Smooth muscle cell (in vitro differentiated cells): Measurements from ENCODE around the gene RNF40. TPM values are rescaled to one million over a fixed set of nuclear protein-coding genes. Genes with fewer than 3 reads are reported as not detected.

Experiments used
- DNase-seq: peaks from one replicate; lab custom pipeline; 2025; ENCODE audit not compliant: unreplicated experiment; lab: John Stamatoyannopoulos, UW
- H2AFZ ChIP-seq: fragments of 200-600 bp; sonication (generic); 2 replicates; pipeline ENCODE4 v1.6.0; 2016; ENCODE audit warnings: antibody characterized with exemption, low read depth, mild to moderate bottlenecking
- H3F3A ChIP-seq: fragments of 200-600 bp; sonication (generic); 2 replicates; pipeline ENCODE4 v1.6.0; 2017; ENCODE audit warnings: antibody characterized with exemption, low read depth
- H3K27ac ChIP-seq: fragments of 200-600 bp; sonication (generic); 2 replicates; pipeline ENCODE4 v1.5.1; 2016; ENCODE audit warnings: low read depth, mild to moderate bottlenecking
- H3K27me3 ChIP-seq: fragments of 200-600 bp; sonication (generic); 2 replicates; pipeline ENCODE4 v1.6.1; 2016; ENCODE audit warnings: low read depth, mild to moderate bottlenecking
- H3K36me3 ChIP-seq: fragments of 200-600 bp; sonication (generic); 2 replicates; pipeline ENCODE4 v1.5.1; 2016; ENCODE audit warnings: low read depth
- H3K4me1 ChIP-seq: fragments of 200-600 bp; sonication (generic); 2 replicates; pipeline ENCODE4 v1.5.1; 2016; ENCODE audit warnings: low read depth
- H3K4me2 ChIP-seq: fragments of 200-600 bp; sonication (generic); 2 replicates; pipeline ENCODE4 v1.6.0; 2016; ENCODE audit warnings: mild to moderate bottlenecking
- H3K4me3 ChIP-seq: fragments of 200-600 bp; sonication (generic); 2 replicates; pipeline ENCODE4 v1.5.1; 2016; ENCODE audit warnings: mild to moderate bottlenecking
- H3K79me2 ChIP-seq: fragments of 200-600 bp; sonication (generic); 2 replicates; pipeline ENCODE4 v1.6.0; 2016; ENCODE audit warnings: low read depth, mild to moderate bottlenecking
- H3K9ac ChIP-seq: fragments of 200-600 bp; sonication (generic); 2 replicates; pipeline ENCODE4 v1.6.0; 2016; ENCODE audit warnings: low read depth
- H3K9me3 ChIP-seq: fragments of 200-600 bp; sonication (generic); replicated peaks from 2 replicates; pipeline ENCODE4 v1.5.1; 2016; ENCODE audit warnings: low read depth
- H4K20me1 ChIP-seq: fragments of 200-600 bp; sonication (generic); 2 replicates; pipeline ENCODE4 v1.6.0; 2016; ENCODE audit warnings: low read depth
- WGBS: methylation state at CpG from one replicate; pipeline ENCODE4 v1.1.7; 2016; ENCODE audit warnings: low lambda C conversion rate; 5-methylcytosine and 5-hydroxymethylcytosine counted together
- polyA plus RNA-seq: library from polyadenylated mRNA; unstranded; fragments of >200 nt; fragmentation: Nextera tagmentation; extraction: Ambion mirVana; gene quantifications from 2 replicates; pipeline ENCODE4 v1.2.1, GENCODE V29; 2016
- total RNA-seq: library from RNA; depleted of rRNA; stranded (reverse); fragments of >200 nt; gene quantifications from 2 replicates; pipeline ENCODE4 v1.2.3, GENCODE V29; 2014
- TF ChIP-seq, protein P1 (sequence below): fragments of 200-600 bp; sonication (generic); IDR thresholded peaks from 2 replicates; pipeline ENCODE4 v1.5.1; 2017; ENCODE audit warnings: borderline replicate concordance, mild to moderate bottlenecking, antibody characterized with exemption; ENCODE audit not compliant: insufficient read depth, poor library complexity, severe bottlenecking

Gene RNF40
- 66.1 and 73.0 TPM in 2 replicates for total RNA-seq
- 92.5 and 107 TPM in 2 replicates for polyA plus RNA-seq

GRCh38 chr16:30761928-30762902, at the start of gene RNF40, which contains the start of gene CFAP119:
TSS of gene RNF40 (plus strand) at chr16:30762322. CDS start at chr16:30762546, 224 bp downstream.
TSS of gene CFAP119 (minus strand) at chr16:30762062. CDS start at chr16:30761748, 314 bp downstream.
- Histone ChIP-seq H3K4me3 (peak within 1 kb of the TSS; percentile 65), H3K4me1 (peaks cover 17% of the 10 kb centered on the region), H4K20me1 (peaks cover 8% of the 10 kb centered on the region), H3K9ac (peak within 1 kb of the TSS; percentile 89), H3K27me3 (no peaks in the 10 kb centered on the region), H3K27ac (peak within 1 kb of the TSS; percentile 85), H3K4me2 (peak within 1 kb of the TSS; percentile 90), H2AFZ (peak within 1 kb of the TSS; percentile 28), H3K36me3 (peaks cover 6% of the 10 kb centered on the region), H3K79me2 (peaks cover 31% of the 10 kb centered on the region), H3F3A (peaks cover 8% of the 10 kb centered on the region), H3K9me3 (no peaks in the 10 kb centered on the region)
- TF ChIP-seq, protein P1, sequence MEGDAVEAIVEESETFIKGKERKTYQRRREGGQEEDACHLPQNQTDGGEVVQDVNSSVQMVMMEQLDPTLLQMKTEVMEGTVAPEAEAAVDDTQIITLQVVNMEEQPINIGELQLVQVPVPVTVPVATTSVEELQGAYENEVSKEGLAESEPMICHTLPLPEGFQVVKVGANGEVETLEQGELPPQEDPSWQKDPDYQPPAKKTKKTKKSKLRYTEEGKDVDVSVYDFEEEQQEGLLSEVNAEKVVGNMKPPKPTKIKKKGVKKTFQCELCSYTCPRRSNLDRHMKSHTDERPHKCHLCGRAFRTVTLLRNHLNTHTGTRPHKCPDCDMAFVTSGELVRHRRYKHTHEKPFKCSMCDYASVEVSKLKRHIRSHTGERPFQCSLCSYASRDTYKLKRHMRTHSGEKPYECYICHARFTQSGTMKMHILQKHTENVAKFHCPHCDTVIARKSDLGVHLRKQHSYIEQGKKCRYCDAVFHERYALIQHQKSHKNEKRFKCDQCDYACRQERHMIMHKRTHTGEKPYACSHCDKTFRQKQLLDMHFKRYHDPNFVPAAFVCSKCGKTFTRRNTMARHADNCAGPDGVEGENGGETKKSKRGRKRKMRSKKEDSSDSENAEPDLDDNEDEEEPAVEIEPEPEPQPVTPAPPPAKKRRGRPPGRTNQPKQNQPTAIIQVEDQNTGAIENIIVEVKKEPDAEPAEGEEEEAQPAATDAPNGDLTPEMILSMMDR: no peak
- DNase-seq: peak; percentile 91
- WGBS: 2% methylated on average over 58 of the region's 60 CpGs

DNA sequence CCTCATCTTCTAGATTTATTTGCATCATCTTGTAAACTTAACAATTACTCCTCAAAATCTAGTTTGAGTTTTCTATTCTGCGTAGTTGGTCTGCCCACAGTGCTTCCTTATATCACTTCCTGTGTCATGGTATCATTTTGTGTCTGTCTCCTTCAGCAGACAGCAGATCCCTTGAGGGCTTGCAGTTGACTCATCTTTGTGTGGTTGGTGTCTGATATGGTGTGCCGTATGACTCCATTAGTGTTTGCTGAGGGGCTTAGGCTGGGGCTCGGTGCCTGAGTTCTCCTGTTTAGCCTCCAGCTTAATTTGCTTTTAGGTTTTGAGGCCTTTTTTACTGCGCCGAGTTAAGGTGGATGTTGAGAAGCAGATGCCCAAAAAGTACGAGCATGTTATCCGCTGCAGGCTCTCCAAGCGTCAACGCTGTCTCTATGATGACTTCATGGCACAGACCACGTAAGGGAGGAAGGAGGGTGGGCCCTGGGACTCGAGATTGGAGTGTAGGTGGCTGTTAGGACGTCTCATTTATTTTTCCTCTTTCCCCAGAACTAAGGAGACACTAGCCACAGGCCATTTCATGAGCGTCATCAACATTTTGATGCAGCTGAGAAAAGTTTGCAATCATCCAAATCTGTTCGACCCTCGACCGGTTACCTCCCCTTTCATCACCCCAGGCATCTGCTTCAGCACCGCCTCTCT, 46.2 kb upstream of the RNF40 start:
- peaks cover 13% of the 10 kb centered on the region for H3K79me2 ChIP-seq
- H3K27ac ChIP-seq: peak overlapping the region; percentile 99
- H3K4me1 ChIP-seq: peaks cover 4% of the 10 kb centered on the region
- DNase-seq: no peak
- no peak overlapping the region for H3K4me3 ChIP-seq
- peaks cover 30% of the 10 kb centered on the region for H3F3A ChIP-seq
- no peak overlapping the region for H2AFZ ChIP-seq
- TF ChIP-seq, protein P1: no peak
- WGBS: 33% methylated on average over 17 of the region's 17 CpGs
- H3K9ac ChIP-seq: peak overlapping the region; percentile 92
- no peaks in the 10 kb centered on the region for H3K9me3 ChIP-seq
- peak overlapping the region; percentile 57 for H3K4me2 ChIP-seq
- H3K36me3 ChIP-seq: peaks cover 9% of the 10 kb centered on the region
- H4K20me1 ChIP-seq: peaks cover 51% of the 10 kb centered on the region
- no peaks in the 10 kb centered on the region for H3K27me3 ChIP-seq

DNA sequence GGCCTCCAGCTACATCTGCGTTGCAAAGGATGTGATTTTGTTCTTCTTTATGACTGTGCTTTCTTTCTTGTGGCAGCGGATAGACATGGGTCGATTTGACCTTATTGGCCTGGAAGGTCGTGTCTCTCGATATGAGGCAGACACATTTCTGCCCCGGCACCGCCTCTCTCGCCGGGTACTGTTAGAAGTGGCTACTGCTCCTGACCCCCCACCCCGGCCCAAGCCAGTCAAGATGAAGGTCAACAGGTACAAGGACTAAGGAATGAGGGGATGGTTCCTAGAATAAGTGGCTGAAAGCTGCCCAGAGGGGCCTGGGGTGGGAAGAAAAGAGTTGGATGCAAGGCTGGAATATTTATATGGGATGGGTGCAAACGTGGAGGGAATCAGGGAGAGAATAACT, 42.0 kb upstream of the RNF40 start:
- no peaks in the 10 kb centered on the region for H3K9me3 ChIP-seq
- H3K4me3 ChIP-seq: no peak overlapping the region
- H3K27me3 ChIP-seq: no peaks in the 10 kb centered on the region
- no peak for DNase-seq
- TF ChIP-seq, protein P1: no peak
- peaks cover 57% of the 10 kb centered on the region for H4K20me1 ChIP-seq
- H3K4me1 ChIP-seq: peaks cover 4% of the 10 kb centered on the region
- H3F3A ChIP-seq: peaks cover 11% of the 10 kb centered on the region
- no peak overlapping the region for H3K4me2 ChIP-seq
- H3K79me2 ChIP-seq: peaks cover 24% of the 10 kb centered on the region
- H2AFZ ChIP-seq: no peak overlapping the region
- H3K36me3 ChIP-seq: peaks cover 18% of the 10 kb centered on the region
- no peak overlapping the region for H3K9ac ChIP-seq
- WGBS: 95% methylated on average over 11 of the region's 11 CpGs
- no peak overlapping the region for H3K27ac ChIP-seq
